GM12891 (cell line): ENCODE measurements around the gene ALKBH5.

Experiments
- POLR2A ChIP-seq: IDR thresholded peaks from 2 replicates; pipeline ENCODE4 v1.6.1; 2011; ENCODE audit warnings: low read depth, low read length, control low read depth
- POLR2AphosphoS5 ChIP-seq: IDR thresholded peaks from 2 replicates; pipeline ENCODE4 v1.6.1; 2011; ENCODE audit warnings: low read depth, low read length, control low read depth
- POU2F2 ChIP-seq: IDR thresholded peaks from 2 replicates; pipeline ENCODE4 v1.6.1; 2011; ENCODE audit warnings: low read depth, mild to moderate bottlenecking, control low read depth, low read length, moderate library complexity
- SPI1 ChIP-seq: IDR thresholded peaks from 2 replicates; pipeline ENCODE4 v1.6.1; 2011; ENCODE audit warnings: low read depth, low read length, control low read depth
- TAF1 ChIP-seq: IDR thresholded peaks from 2 replicates; pipeline ENCODE4 v1.6.1; 2011; ENCODE audit warnings: low read depth, low read length, control low read depth

DNA sequence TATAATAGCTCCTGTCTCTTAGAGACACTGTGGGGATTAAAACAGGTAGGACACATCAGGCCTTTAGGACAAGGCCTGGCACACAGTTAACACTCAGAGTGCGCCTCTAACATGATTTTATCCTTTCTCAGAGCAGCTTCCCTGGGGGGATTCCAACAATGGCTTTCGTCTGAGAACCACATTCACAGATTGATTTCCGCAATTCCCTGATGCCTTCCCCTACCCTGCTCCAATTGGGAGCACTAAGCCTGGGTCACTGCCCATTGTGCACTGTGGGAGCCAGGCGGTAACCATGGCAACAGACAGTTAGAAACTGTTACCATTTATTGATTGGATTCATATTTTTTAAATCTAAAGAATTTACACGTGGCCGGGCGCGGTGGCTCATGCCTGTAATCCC, 5.9 kb upstream of the ALKBH5 start:
- no peak for TF ChIP-seq POLR2AphosphoS5
- no peak for TF ChIP-seq POLR2A
- no peak for TF ChIP-seq POU2F2
- TF ChIP-seq TAF1 = no peak
- no peak for TF ChIP-seq SPI1
